ENCODE results near the gene SLC17A2.

- TF ChIP-seq CTCF (conservative IDR thresholded peaks at IDR 0.05; ENCODE audit: low read depth, low read length), result no peak
- TF ChIP-seq SMC3 (IDR thresholded peaks at IDR 0.05; ENCODE audit: low read depth, low read length), result no peak
- no peak for TF ChIP-seq MXI1 (IDR thresholded peaks at IDR 0.05; ENCODE audit: borderline replicate concordance, low read depth, low read length)
- TF ChIP-seq POLR2A (IDR thresholded peaks at IDR 0.05; ENCODE audit: low read depth, low read length), result no peak
- TF ChIP-seq CEBPB (IDR thresholded peaks at IDR 0.05; ENCODE audit: low read depth, low read length), result no peak
- no peak for TF ChIP-seq CHD1 (IDR thresholded peaks at IDR 0.05; ENCODE audit: low read depth, low read length)
- no peak for TF ChIP-seq RAD21 (IDR thresholded peaks at IDR 0.05; ENCODE audit: low read length)
- no peak for TF ChIP-seq BHLHE40 (IDR thresholded peaks at IDR 0.05; ENCODE audit: low read depth, low read length)
- no peak for TF ChIP-seq FOS (IDR thresholded peaks at IDR 0.05; ENCODE audit: low read depth, low read length)
- TF ChIP-seq RFX5 (IDR thresholded peaks at IDR 0.05; ENCODE audit: low read depth, low read length), result no peak
- no peak for TF ChIP-seq RCOR1 (IDR thresholded peaks at IDR 0.05; ENCODE audit: insufficient replicate concordance, low read length)
- no peak for TF ChIP-seq MAZ (IDR thresholded peaks at IDR 0.05; ENCODE audit: borderline replicate concordance, low read depth, low read length)
- no peak for TF ChIP-seq ELK1 (IDR thresholded peaks at IDR 0.05; ENCODE audit: borderline replicate concordance, low read depth, low read length)
- TF ChIP-seq USF2 (IDR thresholded peaks at IDR 0.05; ENCODE audit: low read depth, low read length), result no peak
Measured at GRCh38 chr6:25899580-25900408, 30.7 kb downstream of the SLC17A2 start.

Measured in IMR-90 (cell line).